Pons (tissue), 1 donor: ENCODE results near the gene C4BPA.
A peak's percentile ranks its signal among the peaks of the same experiment; 100 is the strongest.

Experiments
- DNase-seq: peaks from one replicate; pipeline ENCODE4 v3.0.0-alpha.2; 2016; ENCODE audit warnings: low spot score

Gene C4BPA

DNA sequence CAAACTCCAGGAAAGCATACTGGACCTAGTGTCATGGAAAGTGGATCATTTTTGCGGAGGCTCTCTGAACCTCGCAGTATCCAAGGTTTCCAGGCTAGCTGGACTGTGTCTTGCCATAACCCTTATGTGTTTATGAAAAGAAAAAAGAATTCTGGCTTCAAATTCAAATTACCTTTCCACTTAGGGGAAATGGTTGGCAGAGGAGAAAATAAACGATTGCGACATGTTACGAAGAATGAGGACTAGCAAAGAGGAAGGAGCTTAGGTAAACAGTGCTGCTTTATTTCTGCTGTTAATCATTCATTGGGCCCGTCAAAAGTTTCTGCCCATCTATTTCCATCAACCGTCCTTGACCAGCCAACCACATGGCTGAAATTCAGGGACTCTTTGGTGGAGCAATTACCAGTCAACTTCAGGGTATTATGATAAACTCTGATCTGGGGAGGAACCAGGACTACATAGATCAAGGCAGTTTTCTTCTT lies at the start of gene C4BPA:
TSS of gene C4BPA (plus strand) at position 342 of the 482 bp plus-strand sequence. CDS start 8,793 bp downstream, outside the sequence.
- no peak for DNase-seq

DNA sequence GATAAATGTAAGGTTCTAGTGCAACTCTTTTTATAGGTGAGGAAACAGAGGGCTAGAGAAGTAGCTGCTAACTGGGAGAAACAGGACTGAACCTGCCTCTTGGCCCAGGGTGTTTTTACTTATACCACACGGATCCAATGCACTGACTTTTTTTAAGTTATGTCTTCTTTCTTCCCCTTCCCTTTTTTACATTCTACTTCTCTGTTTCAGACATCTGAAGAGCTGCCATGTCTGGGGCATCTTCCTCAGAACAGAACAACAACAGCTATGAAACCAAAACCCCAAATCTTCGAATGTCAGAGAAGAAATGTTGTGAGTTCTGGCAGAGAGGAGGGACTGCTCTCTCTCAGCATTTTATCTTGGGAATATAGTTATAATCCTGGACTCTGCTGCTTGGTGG lies 49.5 kb upstream of the C4BPA start:
- peak; percentile 47 for DNase-seq

- no peak for DNase-seq
Observed at GRCh38 chr1:207055386-207056001, 48.5 kb upstream of the C4BPA start.

DNA sequence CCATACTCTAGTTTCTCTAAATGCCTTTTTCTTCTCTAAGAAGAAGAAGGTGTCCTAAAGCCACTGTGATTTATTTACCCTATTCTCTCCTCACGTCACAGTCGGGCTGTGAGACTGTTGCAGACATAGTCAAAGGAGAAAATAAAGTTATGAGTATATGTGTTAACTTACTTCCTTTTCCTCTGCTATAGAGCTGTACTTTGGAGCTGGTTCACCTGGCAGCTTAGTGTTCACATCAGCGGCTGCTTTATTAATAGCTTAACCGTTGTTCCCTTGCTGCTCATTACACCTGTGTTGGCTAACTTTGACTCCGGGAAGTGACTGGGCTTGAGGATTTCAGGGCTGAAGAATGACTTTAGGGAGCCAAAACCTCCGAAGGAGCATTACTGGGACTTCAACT lies 47.4 kb upstream of the C4BPA start:
- no peak for DNase-seq

DNA sequence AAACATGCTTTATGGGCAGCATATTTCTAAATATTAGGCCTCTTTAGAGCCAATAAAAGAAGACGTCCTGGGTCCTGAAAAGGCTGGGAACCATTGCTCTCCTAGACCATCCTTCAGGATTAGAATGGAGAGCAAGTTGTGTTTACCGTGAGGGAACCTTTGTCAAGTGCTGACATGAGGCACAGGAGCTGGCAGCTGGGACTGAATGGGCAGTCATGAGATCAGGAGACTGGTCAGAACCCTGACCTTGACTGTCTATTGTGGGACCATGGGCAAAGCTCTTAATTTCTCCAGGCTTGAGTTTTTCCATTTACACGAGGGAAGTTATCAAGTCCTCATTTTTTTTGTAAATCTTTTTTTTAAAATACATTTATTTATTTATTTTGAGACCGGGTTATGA lies 45.8 kb upstream of the C4BPA start:
- DNase-seq = no peak

- DNase-seq = no peak
Observed at GRCh38 chr1:207058878-207059867, 44.9 kb upstream of the C4BPA start.

- no peak for DNase-seq
Observed at GRCh38 chr1:207059881-207060280, 44.2 kb upstream of the C4BPA start.

DNA sequence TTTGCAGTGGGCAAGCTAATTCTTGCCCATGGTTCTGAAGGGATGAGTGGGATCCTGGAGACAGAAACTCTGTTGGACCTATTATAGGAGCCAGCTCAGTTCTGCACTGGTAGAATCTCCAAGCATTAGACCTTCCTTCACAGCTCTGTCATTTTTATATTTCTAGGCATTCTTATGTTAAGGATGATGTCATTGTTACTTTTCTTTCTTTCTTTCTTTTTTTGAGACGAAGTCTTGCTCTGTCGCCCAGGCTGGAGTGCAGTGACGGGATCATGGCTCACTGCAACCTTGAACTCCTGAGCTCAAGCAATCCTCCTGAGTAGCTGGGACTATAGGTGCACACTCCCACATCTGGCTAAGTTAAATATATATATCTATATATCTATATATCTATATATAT lies 43.4 kb upstream of the C4BPA start:
- no peak for DNase-seq

GRCh38 chr1:207062058-207062457 lies 42.0 kb upstream of the C4BPA start:
- DNase-seq = no peak

GRCh38 chr1:207063014-207063413 lies 41.0 kb upstream of the C4BPA start:
- DNase-seq = no peak

DNA sequence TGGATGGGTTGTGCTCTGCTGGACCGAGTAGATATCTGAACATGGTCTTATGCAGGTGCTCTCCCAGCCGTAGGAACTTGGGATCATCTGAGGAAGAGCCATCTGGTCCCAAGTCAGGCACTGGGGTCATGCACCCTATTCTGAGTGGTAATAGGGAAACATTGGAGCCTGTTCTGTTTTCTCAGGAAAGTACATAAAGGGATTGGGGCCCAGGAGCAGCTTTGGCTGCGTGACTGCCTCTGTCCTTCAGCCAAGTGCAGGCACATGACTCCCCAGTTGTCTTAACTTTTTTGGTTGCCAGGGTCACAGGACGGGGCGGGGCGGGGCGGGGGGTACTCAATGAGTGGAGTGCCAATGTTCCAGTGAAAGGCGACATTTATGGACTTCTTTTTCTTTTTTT lies 39.5 kb upstream of the C4BPA start:
- peak; percentile 23 for DNase-seq

- DNase-seq = no peak
Observed at GRCh38 chr1:207067185-207067584, 36.8 kb upstream of the C4BPA start.

DNA sequence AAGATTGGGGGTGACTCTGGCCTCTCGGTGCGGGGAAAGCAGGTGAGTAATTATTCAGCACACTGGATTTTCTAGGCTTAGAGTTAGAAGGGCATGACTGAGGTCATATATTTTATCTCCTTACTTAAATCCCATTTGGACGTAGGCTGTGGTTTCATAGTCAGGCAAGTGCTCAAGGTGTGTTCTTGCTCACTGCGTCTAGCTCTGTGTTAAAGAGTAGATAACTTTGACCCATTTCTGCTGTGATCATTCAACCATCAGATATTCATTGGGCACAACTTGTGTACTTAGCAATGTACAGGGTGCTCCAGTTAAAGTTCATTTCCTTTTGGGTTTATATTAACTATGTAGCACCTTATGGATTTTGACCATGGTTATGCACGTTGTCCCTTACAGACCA lies 36.4 kb upstream of the C4BPA start:
- DNase-seq = no peak

- DNase-seq = no peak
Observed at GRCh38 chr1:207069061-207069460, 35.0 kb upstream of the C4BPA start.

DNA sequence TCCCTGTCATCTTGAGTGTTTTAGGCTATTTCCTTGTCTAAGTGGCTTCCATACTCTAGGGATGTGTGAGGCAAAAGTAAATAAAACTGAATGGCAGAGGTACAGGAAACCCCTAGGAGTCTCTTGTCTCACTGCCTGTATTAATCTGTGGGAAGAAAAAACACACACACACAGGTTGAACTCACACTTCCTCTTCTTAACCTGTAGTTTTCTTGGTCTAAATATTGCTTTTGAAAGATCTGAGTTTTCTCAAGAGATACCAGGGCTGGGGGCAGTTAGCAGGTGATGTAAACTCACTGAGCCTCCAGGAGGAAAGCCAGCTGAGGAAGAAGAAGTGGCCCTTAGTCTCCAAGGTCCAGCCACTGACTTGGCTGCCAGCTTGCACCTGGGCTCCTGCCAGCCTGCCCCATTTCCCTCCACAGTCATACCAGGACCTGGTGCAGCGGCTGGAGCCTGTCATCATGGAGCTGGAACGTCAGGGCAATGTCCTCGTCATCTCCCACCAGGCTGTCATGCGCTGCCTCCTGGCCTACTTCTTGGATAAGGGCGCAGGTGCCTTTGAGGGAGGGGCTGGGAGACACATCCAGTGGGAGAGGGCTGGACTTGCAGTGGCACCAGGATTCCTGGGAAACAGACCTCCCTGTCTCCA lies 34.1 kb upstream of the C4BPA start:
- DNase-seq = no peak

GRCh38 chr1:207070811-207071210 lies 33.2 kb upstream of the C4BPA start:
- no peak for DNase-seq

DNA sequence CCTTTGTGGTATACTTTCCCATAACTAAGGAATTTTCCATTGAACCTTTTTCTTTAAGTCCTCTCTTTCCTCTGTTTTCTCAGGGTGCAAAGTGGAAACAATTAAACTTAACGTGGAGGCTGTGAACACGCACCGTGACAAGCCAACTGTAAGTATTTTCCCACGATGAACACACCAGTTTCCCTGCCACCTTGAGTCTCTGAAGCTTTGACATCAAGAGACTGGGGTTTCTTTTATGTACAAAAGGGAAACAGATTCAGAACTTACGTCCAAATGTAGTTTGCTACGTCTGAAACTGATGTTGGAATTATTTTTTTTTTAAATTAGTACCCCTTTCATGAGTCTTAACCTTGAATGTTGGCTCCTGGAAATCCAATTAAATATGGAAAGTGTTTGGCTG lies 32.6 kb upstream of the C4BPA start:
- DNase-seq = no peak

- no peak for DNase-seq
Observed at GRCh38 chr1:207072233-207072632, 31.8 kb upstream of the C4BPA start.

DNA sequence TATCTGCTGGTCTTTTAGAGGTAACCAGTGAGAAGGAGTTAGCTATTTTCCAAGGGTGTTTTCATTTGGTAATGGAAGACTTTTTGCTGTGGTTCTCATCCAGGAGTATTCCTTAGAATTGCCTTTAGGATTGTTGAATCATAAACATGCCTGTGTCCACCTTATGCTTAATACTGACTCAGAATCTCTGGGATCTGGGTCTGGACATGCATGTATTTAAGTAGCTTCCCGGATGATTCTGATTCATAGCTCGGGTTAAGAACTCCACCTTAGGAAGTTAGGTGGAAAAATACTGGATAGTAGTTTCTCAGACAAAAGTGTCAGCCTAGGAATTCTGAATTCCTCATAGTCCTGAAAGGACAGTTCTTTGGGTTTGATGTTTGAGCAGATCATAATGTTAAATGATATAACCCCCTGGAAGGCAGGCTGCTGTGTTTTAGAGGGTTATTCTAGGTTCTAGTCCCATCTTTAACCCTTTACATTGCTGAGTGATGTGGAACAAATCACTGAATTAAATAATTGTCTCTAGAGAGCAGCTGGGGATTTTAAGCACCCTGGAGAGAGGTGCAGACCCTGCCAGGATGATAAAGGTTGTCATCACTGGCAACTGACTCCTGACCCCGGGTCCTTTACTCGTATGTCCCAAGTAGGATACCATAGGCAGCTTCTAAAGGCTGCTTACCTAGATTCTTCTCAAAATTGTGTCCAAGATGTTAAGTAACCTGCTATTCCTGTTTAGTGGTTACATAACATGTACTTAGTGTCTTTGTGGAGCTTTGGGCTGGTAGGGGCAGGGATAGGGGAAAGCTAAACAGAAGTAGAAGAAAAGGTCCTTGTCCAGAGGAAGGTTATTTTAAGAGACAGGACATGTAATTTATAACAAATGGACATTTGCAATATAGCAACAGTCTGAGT lies 29.9 kb upstream of the C4BPA start:
- DNase-seq = no peak

DNA sequence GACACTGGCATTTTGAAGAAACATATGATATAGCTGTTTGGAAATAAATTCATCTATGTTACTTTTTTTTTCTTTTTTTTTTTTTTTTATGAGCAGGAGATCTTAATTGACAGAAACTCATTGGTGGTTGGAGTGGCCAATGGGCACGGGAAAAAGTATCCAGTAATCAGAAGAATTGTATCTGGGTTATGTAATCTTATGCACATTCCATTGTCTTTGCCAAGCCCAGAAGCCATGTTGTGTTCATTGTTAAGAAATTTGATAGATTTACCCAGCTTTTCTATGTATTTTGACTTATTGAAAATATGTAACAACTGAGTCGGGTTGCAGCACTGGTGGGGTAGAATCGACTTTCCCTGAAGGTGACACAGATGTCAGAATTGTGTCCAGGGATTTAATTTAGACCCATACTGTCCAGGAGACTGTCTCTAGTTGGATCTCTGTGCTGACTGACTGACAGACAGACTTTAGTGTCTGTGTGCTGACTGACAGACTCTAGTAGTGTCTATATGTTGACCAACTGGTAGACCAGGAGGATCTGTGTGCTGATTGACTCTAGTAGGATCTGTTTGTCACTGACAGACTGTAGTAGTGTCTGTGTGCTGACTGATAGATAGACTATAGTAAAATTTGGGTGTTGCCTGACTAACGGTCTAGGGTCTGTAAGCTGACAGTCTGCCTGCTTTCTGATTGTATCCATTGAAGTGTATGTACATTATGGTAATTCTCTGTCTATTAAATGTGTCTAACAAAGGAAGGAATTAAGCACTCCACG lies 27.7 kb upstream of the C4BPA start:
- DNase-seq = no peak

GRCh38 chr1:207077012-207077411 lies 27.0 kb upstream of the C4BPA start:
- DNase-seq = no peak
